GM12891 (cell line): Measurements from ENCODE around the gene XCR1.
"Not testable (repeated sequence)": the region's sequence is repeated elsewhere in the genome, so short reads cannot be mapped to it uniquely, and the experiment has no call there.

Experiments used
- POLR2A ChIP-seq: IDR thresholded peaks from 2 replicates; pipeline ENCODE4 v1.6.1; 2011; ENCODE audit warnings: low read depth, low read length, control low read depth
- POLR2AphosphoS5 ChIP-seq: IDR thresholded peaks from 2 replicates; pipeline ENCODE4 v1.6.1; 2011; ENCODE audit warnings: low read depth, low read length, control low read depth
- POU2F2 ChIP-seq: IDR thresholded peaks from 2 replicates; pipeline ENCODE4 v1.6.1; 2011; ENCODE audit warnings: low read depth, mild to moderate bottlenecking, control low read depth, low read length, moderate library complexity
- TAF1 ChIP-seq: IDR thresholded peaks from 2 replicates; pipeline ENCODE4 v1.6.1; 2011; ENCODE audit warnings: low read depth, low read length, control low read depth

- TF ChIP-seq POLR2A, POLR2AphosphoS5, TAF1, POU2F2: not testable (repeated sequence)
Measured at GRCh38 chr3:46053265-46053664, 26.0 kb upstream of the XCR1 start.
